Astrocyte of the cerebellum (primary cell): ENCODE results near the gene C2CD4C.

Experiments used
- DNase-seq: peaks from one replicate; pipeline ENCODE4 v3.0.0-alpha.2; 2011; ENCODE audit warnings: low read depth
- H3K4me3 ChIP-seq: 2 replicates; pipeline ENCODE4 v1.5.1; 2011; ENCODE audit warnings: mild to moderate bottlenecking, low read depth, low read length, moderate library complexity
- in situ Hi-C: cut with HindIII; loops from 2 replicates; pipeline ENCODE4 v1.10.0; 2017; ENCODE audit warnings: low sequenced_read_pairs
- TF ChIP-seq, protein P1 (sequence below): IDR thresholded peaks from 2 replicates; pipeline ENCODE4 v1.5.1; 2012; ENCODE audit warnings: low read length, low read depth, moderate library complexity, mild to moderate bottlenecking; ENCODE audit errors: missing control alignments

Gene C2CD4C

GRCh38 chr19:438416-438958 lies 29.5 kb upstream of the C2CD4C start:
- in situ Hi-C loops = no loop called here
- TF ChIP-seq, protein P1, sequence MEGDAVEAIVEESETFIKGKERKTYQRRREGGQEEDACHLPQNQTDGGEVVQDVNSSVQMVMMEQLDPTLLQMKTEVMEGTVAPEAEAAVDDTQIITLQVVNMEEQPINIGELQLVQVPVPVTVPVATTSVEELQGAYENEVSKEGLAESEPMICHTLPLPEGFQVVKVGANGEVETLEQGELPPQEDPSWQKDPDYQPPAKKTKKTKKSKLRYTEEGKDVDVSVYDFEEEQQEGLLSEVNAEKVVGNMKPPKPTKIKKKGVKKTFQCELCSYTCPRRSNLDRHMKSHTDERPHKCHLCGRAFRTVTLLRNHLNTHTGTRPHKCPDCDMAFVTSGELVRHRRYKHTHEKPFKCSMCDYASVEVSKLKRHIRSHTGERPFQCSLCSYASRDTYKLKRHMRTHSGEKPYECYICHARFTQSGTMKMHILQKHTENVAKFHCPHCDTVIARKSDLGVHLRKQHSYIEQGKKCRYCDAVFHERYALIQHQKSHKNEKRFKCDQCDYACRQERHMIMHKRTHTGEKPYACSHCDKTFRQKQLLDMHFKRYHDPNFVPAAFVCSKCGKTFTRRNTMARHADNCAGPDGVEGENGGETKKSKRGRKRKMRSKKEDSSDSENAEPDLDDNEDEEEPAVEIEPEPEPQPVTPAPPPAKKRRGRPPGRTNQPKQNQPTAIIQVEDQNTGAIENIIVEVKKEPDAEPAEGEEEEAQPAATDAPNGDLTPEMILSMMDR = no peak

GRCh38 chr19:437041-437440 lies 28.1 kb upstream of the C2CD4C start:
- no peak for DNase-seq
- in situ Hi-C loops = no loop called here
- TF ChIP-seq, protein P1 = no peak
- no peak overlapping the region for H3K4me3 ChIP-seq

More at GRCh38 chr19:438416-438958, 29.5 kb upstream of the C2CD4C start:
- no peak overlapping the region for H3K4me3 ChIP-seq
- DNase-seq = no peak

DNA sequence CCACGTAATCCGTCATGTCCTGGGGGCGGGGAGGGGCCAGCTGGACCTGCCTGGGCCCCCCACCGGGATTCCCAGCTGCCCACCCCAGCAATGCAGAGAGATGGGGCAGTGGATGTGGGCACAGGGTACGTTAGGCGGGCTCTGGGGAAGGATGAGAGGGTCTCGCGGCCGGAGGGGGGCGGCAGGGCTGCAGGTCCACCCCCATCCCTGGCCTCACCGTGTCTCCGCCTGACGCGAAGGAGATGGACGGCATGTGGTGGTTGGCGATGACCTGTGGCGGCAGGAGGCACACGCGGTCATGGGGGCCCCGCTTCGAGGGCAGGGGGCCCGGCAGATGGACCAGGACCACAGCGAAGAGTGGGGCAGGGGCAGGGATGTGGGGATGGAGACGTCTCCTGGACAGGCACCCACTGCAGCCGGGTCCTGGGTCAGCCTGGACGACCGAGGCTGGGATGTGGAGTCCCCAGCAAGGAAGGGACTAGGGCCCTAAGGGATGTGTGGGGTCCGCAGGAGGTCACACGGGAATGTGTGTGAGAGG lies 27.5 kb upstream of the C2CD4C start:
- no peak overlapping the region for H3K4me3 ChIP-seq
- in situ Hi-C loops = no loop called here
- TF ChIP-seq, protein P1 = no peak
- DNase-seq = no peak

- TF ChIP-seq, protein P1 = no peak
- in situ Hi-C loops = no loop called here
- no peak overlapping the region for H3K4me3 ChIP-seq
- no peak for DNase-seq
Observed at GRCh38 chr19:435707-436412, 26.9 kb upstream of the C2CD4C start.

- no peak for DNase-seq
- in situ Hi-C loops = no loop called here
- H3K4me3 ChIP-seq = no peak overlapping the region
- TF ChIP-seq, protein P1 = no peak
Observed at GRCh38 chr19:435056-435706, 26.2 kb upstream of the C2CD4C start.

DNA sequence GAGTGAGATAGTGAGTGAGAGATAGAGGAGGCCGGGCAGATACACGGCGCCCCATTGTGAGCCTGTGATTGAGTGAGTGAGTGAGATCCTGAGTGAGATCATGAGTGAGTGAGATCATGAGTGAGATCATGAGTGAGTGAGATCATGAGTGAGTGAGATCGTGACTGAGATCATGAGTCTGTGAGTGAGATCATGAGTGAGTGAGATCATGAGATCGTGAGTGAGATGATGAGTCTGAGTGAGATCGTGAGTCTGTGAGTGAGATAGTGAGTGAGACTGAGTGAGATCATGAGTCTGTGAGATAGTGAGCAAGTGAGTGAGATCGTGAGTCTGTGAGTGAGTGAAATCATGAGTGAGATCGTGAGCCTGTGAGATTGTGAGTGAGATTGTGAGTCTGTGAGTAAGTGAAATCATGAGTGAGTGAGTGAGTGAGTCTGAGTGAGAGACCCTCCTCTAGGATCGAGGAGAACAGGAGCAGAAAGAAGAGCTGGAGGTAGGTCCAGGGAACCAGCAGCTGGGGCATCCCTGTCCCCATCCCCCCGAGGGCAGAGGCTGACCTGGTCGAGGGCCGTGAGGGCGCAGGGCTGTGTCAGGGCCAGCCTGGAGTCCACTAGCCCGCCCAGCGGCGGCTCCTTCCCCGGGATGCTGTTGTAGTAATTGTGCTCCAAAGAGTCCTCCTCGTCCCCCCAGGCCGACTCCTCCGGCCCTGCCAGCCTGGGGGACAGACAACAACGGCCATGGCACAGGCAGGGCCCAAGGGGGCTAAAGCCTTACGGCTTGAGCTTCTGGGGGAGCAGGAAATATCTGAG lies 25.4 kb upstream of the C2CD4C start:
- in situ Hi-C loops = no loop called here
- no peak overlapping the region for H3K4me3 ChIP-seq
- TF ChIP-seq, protein P1 = no peak
- no peak for DNase-seq
